ENCODE results near the gene LRP1-AS.

LRP1-AS gene

GRCh38 chr12:57142121-57142520, 5.3 kb downstream of the LRP1-AS start:
- no peak for DNase-seq (ENCODE audit: low spot score)

- DNase-seq (ENCODE audit: low spot score) = no peak
Observed at GRCh38 chr12:57141249-57141648, 6.2 kb downstream of the LRP1-AS start.

GRCh38 chr12:57139796-57140649, 7.4 kb downstream of the LRP1-AS start:
- no peak for DNase-seq (ENCODE audit: low spot score)

- no peak for DNase-seq (ENCODE audit: low spot score)
Observed at GRCh38 chr12:57138526-57139272, 8.7 kb downstream of the LRP1-AS start.

- DNase-seq (ENCODE audit: low spot score) = no peak
Observed at GRCh38 chr12:57135527-57136326, 11.7 kb downstream of the LRP1-AS start.

- no peak for DNase-seq (ENCODE audit: low spot score)
Observed at GRCh38 chr12:57134949-57135348, 12.5 kb downstream of the LRP1-AS start.

GRCh38 chr12:57133916-57134315, 13.5 kb downstream of the LRP1-AS start:
- no peak for DNase-seq (ENCODE audit: low spot score)

GRCh38 chr12:57133013-57133569, 14.3 kb downstream of the LRP1-AS start:
- DNase-seq (ENCODE audit: low spot score) = no peak

- no peak for DNase-seq (ENCODE audit: low spot score)
Observed at GRCh38 chr12:57131896-57132744, 15.3 kb downstream of the LRP1-AS start.

- no peak for DNase-seq (ENCODE audit: low spot score)
Observed at GRCh38 chr12:57130941-57131340, 16.5 kb downstream of the LRP1-AS start.

GRCh38 chr12:57129889-57130288, 17.5 kb downstream of the LRP1-AS start:
- DNase-seq (ENCODE audit: low spot score) = no peak

GRCh38 chr12:57129321-57129842, 18.0 kb downstream of the LRP1-AS start:
- DNase-seq (ENCODE audit: low spot score) = no peak

- peak; percentile 30 for DNase-seq (ENCODE audit: low spot score)
Observed at GRCh38 chr12:57128519-57129247, 18.7 kb downstream of the LRP1-AS start.

- peak; percentile 83 for DNase-seq (ENCODE audit: low spot score)
Observed at GRCh38 chr12:57127726-57128518, 19.5 kb downstream of the LRP1-AS start, which contains the start of gene LRP1. Gene LRP1, plus strand, starts transcription at chr12:57128483. Its CDS starts 482 bp downstream, at chr12:57128965.

GRCh38 chr12:57127101-57127725, 20.2 kb downstream of the LRP1-AS start:
- DNase-seq (ENCODE audit: low spot score) = peak; percentile 88

GRCh38 chr12:57126561-57126960, 20.9 kb downstream of the LRP1-AS start:
- no peak for DNase-seq (ENCODE audit: low spot score)

- no peak for DNase-seq (ENCODE audit: low spot score)
Observed at GRCh38 chr12:57126061-57126460, 21.4 kb downstream of the LRP1-AS start.

- DNase-seq (ENCODE audit: low spot score) = peak; percentile 81
Observed at GRCh38 chr12:57124261-57124877, 23.1 kb downstream of the LRP1-AS start.
